ENCODE measurements around the gene RNASEH2A.

Gene RNASEH2A

DNA sequence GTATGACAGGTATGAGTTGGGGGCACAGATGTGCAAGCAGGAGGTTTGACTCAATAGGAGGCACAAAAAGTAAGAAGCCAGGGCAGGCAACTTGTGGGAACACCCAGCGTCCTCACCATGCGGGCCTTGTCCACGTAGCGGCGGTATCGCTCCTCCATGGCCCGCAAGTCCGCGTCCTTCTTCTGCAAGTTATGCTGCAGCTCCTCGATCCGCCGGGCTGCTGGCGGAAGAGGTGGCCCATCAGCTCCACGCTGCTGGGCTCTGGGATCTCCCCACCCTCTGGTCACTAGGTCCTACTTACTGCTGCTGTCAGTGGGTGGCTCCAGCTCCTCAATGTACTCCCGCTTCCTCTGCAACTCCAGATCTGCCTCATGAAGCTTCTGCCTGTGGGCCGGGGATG lies 41.7 kb upstream of the RNASEH2A start:
- Histone ChIP-seq H3K27me3 (ENCODE audit: low read depth, low read length) (no peaks in the 10 kb centered on the region), H3K79me2 (ENCODE audit: low read length) (no peaks in the 10 kb centered on the region), H3K4me1 (ENCODE audit: low read length) (peaks cover 3% of the 10 kb centered on the region; the same call in 1 of the 2 replicates), H4K20me1 (ENCODE audit: insufficient read depth, low read length) (no peaks in the 10 kb centered on the region), H2AFZ (ENCODE audit: low read depth, low read length) (no peak overlapping the region), H3K9ac (ENCODE audit: low read length) (no peak overlapping the region), H3K4me2 (ENCODE audit: low read length) (no peak overlapping the region), H3K36me3 (replicated peaks; ENCODE audit: low read depth, low read length) (peaks cover 7% of the 10 kb centered on the region), H3K4me3 (ENCODE audit: low read length) (no peak overlapping the region), H3K9me3 (ENCODE audit: insufficient read depth, low read length) (no peaks in the 10 kb centered on the region), H3K27ac (ENCODE audit: low read length) (no peak overlapping the region)
- TF ChIP-seq EZH2phosphoT487 (IDR thresholded peaks at IDR 0.05; ENCODE audit: low read depth) (no peak), CTCF (IDR thresholded peaks at IDR 0.05; ENCODE audit: low read depth, low read length) (no peak)

GRCh38 chr19:12766051-12766521 lies 40.3 kb upstream of the RNASEH2A start:
- peaks cover 7% of the 10 kb centered on the region for H3K36me3 ChIP-seq (replicated peaks; ENCODE audit: low read depth, low read length)
- no peak overlapping the region for H2AFZ ChIP-seq (ENCODE audit: low read depth, low read length)

DNA sequence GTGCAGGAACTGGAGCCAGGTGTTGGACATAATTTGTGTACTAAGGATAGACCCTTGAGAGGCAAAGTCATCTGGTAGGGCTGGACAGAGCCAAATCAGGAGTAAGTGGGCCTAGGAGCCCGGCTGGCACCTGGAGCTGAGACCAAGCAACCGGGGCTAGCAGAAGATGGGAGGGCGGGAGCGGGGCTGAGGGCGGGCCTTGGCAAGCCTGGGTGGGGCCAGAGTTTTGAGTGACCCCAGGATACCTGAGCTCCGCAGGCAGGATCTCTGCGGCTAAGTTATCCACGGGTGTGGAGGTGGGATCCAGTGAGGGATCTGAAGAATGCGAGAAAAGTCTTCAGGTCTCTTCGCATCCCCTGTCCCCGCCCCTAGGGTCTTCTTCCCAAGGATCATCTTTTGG lies 39.2 kb upstream of the RNASEH2A start:
- Histone ChIP-seq H3K4me1 (ENCODE audit: low read length) (peaks cover 3% of the 10 kb centered on the region; the same call in 1 of the 2 replicates), H3K9ac (ENCODE audit: low read length) (no peak overlapping the region), H3K4me2 (ENCODE audit: low read length) (no peak overlapping the region), H3K27ac (ENCODE audit: low read length) (no peak overlapping the region), H3K4me3 (ENCODE audit: low read length) (no peak overlapping the region), H3K9me3 (ENCODE audit: insufficient read depth, low read length) (no peaks in the 10 kb centered on the region), H3K36me3 (replicated peaks; ENCODE audit: low read depth, low read length) (peaks cover 7% of the 10 kb centered on the region), H3K27me3 (ENCODE audit: low read depth, low read length) (no peaks in the 10 kb centered on the region), H2AFZ (ENCODE audit: low read depth, low read length) (no peak overlapping the region), H4K20me1 (ENCODE audit: insufficient read depth, low read length) (no peaks in the 10 kb centered on the region), H3K79me2 (ENCODE audit: low read length) (no peaks in the 10 kb centered on the region)
- TF ChIP-seq EZH2phosphoT487 (IDR thresholded peaks at IDR 0.05; ENCODE audit: low read depth) (no peak), CTCF (IDR thresholded peaks at IDR 0.05; ENCODE audit: low read depth, low read length) (no peak)

More at GRCh38 chr19:12766051-12766521, 40.3 kb upstream of the RNASEH2A start:
- Histone ChIP-seq H3K79me2 (ENCODE audit: low read length) (no peaks in the 10 kb centered on the region), H3K27ac (ENCODE audit: low read length) (no peak overlapping the region), H3K4me1 (ENCODE audit: low read length) (peaks cover 3% of the 10 kb centered on the region; the same call in 1 of the 2 replicates), H3K9ac (ENCODE audit: low read length) (no peak overlapping the region), H3K4me3 (ENCODE audit: low read length) (peak overlapping the region; percentile 69), H4K20me1 (ENCODE audit: insufficient read depth, low read length) (no peaks in the 10 kb centered on the region), H3K9me3 (ENCODE audit: insufficient read depth, low read length) (no peaks in the 10 kb centered on the region), H3K27me3 (ENCODE audit: low read depth, low read length) (no peaks in the 10 kb centered on the region), H3K4me2 (ENCODE audit: low read length) (peak overlapping the region; percentile 84)
- TF ChIP-seq CTCF (IDR thresholded peaks at IDR 0.05; ENCODE audit: low read depth, low read length), result peak; percentile 87
- TF ChIP-seq EZH2phosphoT487 (IDR thresholded peaks at IDR 0.05; ENCODE audit: low read depth), result no peak

- Histone ChIP-seq H3K4me1 (ENCODE audit: low read length) (peaks cover 3% of the 10 kb centered on the region; the same call in 1 of the 2 replicates), H2AFZ (ENCODE audit: low read depth, low read length) (no peak overlapping the region), H3K9me3 (ENCODE audit: insufficient read depth, low read length) (no peaks in the 10 kb centered on the region), H3K27me3 (ENCODE audit: low read depth, low read length) (no peaks in the 10 kb centered on the region), H4K20me1 (ENCODE audit: insufficient read depth, low read length) (no peaks in the 10 kb centered on the region), H3K9ac (ENCODE audit: low read length) (no peak overlapping the region), H3K36me3 (replicated peaks; ENCODE audit: low read depth, low read length) (peaks cover 7% of the 10 kb centered on the region), H3K4me2 (ENCODE audit: low read length) (no peak overlapping the region), H3K27ac (ENCODE audit: low read length) (no peak overlapping the region), H3K4me3 (ENCODE audit: low read length) (no peak overlapping the region), H3K79me2 (ENCODE audit: low read length) (no peaks in the 10 kb centered on the region)
- no peak for TF ChIP-seq EZH2phosphoT487 (IDR thresholded peaks at IDR 0.05; ENCODE audit: low read depth)
- no peak for TF ChIP-seq CTCF (IDR thresholded peaks at IDR 0.05; ENCODE audit: low read depth, low read length)
Observed at GRCh38 chr19:12767666-12768065, 38.7 kb upstream of the RNASEH2A start.

All from OCI-LY3 (cell line).